Mammary epithelial cell (primary cell): ENCODE data around the gene ALPI.
"Not testable (repeated sequence)": the region's sequence is repeated elsewhere in the genome, so short reads cannot be mapped to it uniquely, and the experiment has no call there.

Source experiments
- EZH2 ChIP-seq: IDR thresholded peaks from 2 replicates; pipeline ENCODE4 v1.6.1; 2012; ENCODE audit warnings: low read length, inconsistent platforms, borderline replicate concordance
- TF ChIP-seq, protein P1 (sequence below), 2 donors: IDR thresholded peaks in 1 of 2; conservative IDR thresholded peaks in 1 of 2; 2 replicates each; pipeline ENCODE4 v1.5.1; 2011 to 2012; ENCODE audit warnings: inconsistent platforms in 2 of 2, low read length in 2 of 2, mild to moderate bottlenecking in 2 of 2, control low read depth in 1 of 2, low read depth in 1 of 2; ENCODE audit not compliant: insufficient read depth in 1 of 2; ENCODE audit errors: extremely low read depth in 1 of 2

DNA sequence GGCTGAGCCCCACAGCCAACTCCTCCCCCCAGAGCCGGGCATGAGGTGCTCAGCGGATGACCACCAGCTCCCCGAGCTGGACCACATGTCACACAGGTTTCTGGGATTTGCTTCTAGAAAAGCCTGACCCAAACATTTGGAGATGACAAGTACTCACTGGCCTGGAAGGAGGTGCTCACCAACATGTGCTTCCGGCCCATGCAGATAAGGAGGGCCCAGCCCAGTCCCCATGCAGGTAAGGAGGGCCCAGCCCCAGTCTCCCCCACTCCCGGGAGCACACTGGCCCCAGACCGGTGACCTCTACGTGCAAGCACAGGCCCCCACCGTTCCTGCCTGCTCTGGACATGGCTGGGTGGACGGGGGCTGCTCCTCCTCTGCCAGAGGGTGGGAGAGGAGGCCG is 14.0 kb upstream of the ALPI start:
- TF ChIP-seq EZH2, result not testable (repeated sequence)
- TF ChIP-seq, protein P1, sequence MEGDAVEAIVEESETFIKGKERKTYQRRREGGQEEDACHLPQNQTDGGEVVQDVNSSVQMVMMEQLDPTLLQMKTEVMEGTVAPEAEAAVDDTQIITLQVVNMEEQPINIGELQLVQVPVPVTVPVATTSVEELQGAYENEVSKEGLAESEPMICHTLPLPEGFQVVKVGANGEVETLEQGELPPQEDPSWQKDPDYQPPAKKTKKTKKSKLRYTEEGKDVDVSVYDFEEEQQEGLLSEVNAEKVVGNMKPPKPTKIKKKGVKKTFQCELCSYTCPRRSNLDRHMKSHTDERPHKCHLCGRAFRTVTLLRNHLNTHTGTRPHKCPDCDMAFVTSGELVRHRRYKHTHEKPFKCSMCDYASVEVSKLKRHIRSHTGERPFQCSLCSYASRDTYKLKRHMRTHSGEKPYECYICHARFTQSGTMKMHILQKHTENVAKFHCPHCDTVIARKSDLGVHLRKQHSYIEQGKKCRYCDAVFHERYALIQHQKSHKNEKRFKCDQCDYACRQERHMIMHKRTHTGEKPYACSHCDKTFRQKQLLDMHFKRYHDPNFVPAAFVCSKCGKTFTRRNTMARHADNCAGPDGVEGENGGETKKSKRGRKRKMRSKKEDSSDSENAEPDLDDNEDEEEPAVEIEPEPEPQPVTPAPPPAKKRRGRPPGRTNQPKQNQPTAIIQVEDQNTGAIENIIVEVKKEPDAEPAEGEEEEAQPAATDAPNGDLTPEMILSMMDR (conservative IDR thresholded peaks at IDR 0.05 in 1 of 2, IDR thresholded peaks at IDR 0.05 in 1 of 2; ENCODE audit: extremely low read depth in 1 of 2, insufficient read depth in 1 of 2, low read depth in 1 of 2, low read length in 2 of 2), result not testable (repeated sequence)
